Pancreas (tissue), 10 donors: ENCODE results near the gene NANOS3. TPM values are rescaled to one million over a fixed set of nuclear protein-coding genes. Genes with fewer than 3 reads are reported as not detected.

ENCODE experiments used
- ATAC-seq, 4 donors: fragments of 200-7000 bp; cut with Tn5 transposase; one replicate each; pipeline versions ENCODE4 v1.8.0 to v1.9.1; 2020; ENCODE audit warnings: mild to moderate bottlenecking in 4 of 4, moderate library complexity in 4 of 4
- DNase-seq, 6 donors: peaks; one replicate each; pipeline ENCODE4 v3.0.0-alpha.2; 2020
- FAIRE-seq: peaks from 2 replicates; lab custom pipeline; 2012; peaks lifted over from hg19 to GRCh38; lab: Jason Lieb, UNC
- H3K27ac ChIP-seq, 4 donors: fragments of 200-600 bp; sonication (generic); 1 replicate in 3 of 4; 2 replicates in 1 of 4; pipeline versions ENCODE4 v1.5.0 to v1.8.0; 2020
- H3K27me3 ChIP-seq, 4 donors: fragments of 200-600 bp; one replicate each; pipeline ENCODE4 v1.8.0; 2021
- H3K36me3 ChIP-seq, 3 donors: fragments of 200-600 bp; sonication (generic) in 1 of 3; one replicate each; pipeline versions ENCODE4 v1.5.0 to v1.8.0; 2020 to 2021
- H3K4me1 ChIP-seq, 3 donors: fragments of 200-600 bp; one replicate each; pipeline ENCODE4 v1.8.0; 2021
- H3K4me3 ChIP-seq, 4 donors: fragments of 200-600 bp; sonication (generic) in 2 of 4; one replicate each; pipeline versions ENCODE4 v1.5.0 to v1.8.0; 2020 to 2021
- H3K9me3 ChIP-seq, 4 donors: fragments of 200-600 bp; one replicate each; pipeline ENCODE4 v1.8.0; 2021
- WGBS, 2 donors: extraction: QIAGEN DNeasy Blood & Tissue Kit; methylation state at CpG; one replicate each; pipeline ENCODE4 v1.1.7; 2013; 5-methylcytosine and 5-hydroxymethylcytosine counted together
- intact Hi-C, 3 donors: fragments of 100-400 bp; cut with DNase I; formaldehyde crosslinking; loops; one replicate each; pipeline versions ENCODE4 v1.11.1 to v1.14.2; 2022
- polyA plus RNA-seq, 2 donors: library from polyadenylated mRNA; stranded (reverse); fragments of 200-250 nt; gene quantifications; one replicate each; pipeline ENCODE4 v1.2.3, GENCODE V29; 2013
- total RNA-seq, 6 donors: library from RNA; stranded (reverse); fragmentation: NEBNext Ultra II Directional in 4 of 6; extraction: Animal tissue kit (Norgen Biotek cat#: 25700) in 4 of 6; gene quantifications; one replicate each; pipeline versions ENCODE4 v1.2.1 to v1.2.4, GENCODE V29; 2021 to 2023
- TF ChIP-seq, protein P1 (sequence below), 4 donors: fragments of 200-600 bp; sonication (generic) in 3 of 4; IDR thresholded peaks; one replicate each; pipeline versions ENCODE4 v1.5.0 to v1.8.0; 2021; ENCODE audit warnings: antibody characterized with exemption in 4 of 4
- donor health status: healthy with polysubstance abuse.
- donor health status: DM: no; HTN: no; CAD: no; lungs with moderate emphysema.
- donor health status: DM: no; HTN: no; CAD: no.
- donor health status: control.
- donor health status: control.
- donor health status: Bipolar disorder and iron deficiency.
- donor health status: DM: yes; HTN: yes; CAD: no.
- donor health status: DM: no; HTN: no; CAD: no.
- donor health status: DM: no; HTN: no; CAD: no.
- donor health status: DM: yes; HTN: yes; CAD: no.

The NANOS3 gene
- 1 to 10 TPM in 1 of 6 donors, under 1 TPM in 3, not detected in 2; 0.39 to 1.4 (median 0.62) TPM for total RNA-seq
- polyA plus RNA-seq, result 1 to 10 TPM in 1 of 2 donors, under 1 TPM in 1; 0.65 to 3.1 TPM

DNA sequence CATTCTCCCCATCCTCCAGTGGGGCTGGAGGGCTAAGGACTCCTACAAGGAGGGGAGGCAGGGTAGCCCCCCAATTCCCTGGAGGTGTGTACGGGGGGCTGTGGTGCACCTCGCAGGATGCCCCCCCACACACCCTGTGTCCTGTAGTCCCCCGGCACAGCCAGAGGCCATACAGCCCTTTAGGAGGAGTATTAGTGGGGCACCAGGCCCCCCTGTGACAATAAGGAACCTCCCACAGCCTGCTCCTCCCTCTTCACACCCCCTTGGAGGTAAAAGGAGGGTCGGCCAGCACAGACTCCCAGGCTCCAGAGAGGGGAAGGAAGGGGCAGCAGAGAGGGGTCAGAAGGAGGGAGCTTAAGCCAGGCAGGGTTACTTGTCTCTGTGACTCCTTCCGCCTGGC lies at the start of gene NANOS3:
Gene NANOS3 (plus strand): TSS at position 301 of the 400 bp plus-strand sequence. CDS start 115 bp downstream, outside the sequence.
- H3K36me3 ChIP-seq, result no peaks in the 10 kb centered on the region
- no peaks in the 10 kb centered on the region for H3K27me3 ChIP-seq
- ATAC-seq, result no peak
- H3K4me1 ChIP-seq, result peaks cover 0 to 15% (median 0%) of the 10 kb centered on the region in 3 donors
- FAIRE-seq, result no peak
- intact Hi-C loops, result loop anchor here in 1 of 3 donors (10.0 kb wide), 1 partner anchor 272 kb away; no protein-coding TSS in a partner anchor
- TF ChIP-seq, protein P1, sequence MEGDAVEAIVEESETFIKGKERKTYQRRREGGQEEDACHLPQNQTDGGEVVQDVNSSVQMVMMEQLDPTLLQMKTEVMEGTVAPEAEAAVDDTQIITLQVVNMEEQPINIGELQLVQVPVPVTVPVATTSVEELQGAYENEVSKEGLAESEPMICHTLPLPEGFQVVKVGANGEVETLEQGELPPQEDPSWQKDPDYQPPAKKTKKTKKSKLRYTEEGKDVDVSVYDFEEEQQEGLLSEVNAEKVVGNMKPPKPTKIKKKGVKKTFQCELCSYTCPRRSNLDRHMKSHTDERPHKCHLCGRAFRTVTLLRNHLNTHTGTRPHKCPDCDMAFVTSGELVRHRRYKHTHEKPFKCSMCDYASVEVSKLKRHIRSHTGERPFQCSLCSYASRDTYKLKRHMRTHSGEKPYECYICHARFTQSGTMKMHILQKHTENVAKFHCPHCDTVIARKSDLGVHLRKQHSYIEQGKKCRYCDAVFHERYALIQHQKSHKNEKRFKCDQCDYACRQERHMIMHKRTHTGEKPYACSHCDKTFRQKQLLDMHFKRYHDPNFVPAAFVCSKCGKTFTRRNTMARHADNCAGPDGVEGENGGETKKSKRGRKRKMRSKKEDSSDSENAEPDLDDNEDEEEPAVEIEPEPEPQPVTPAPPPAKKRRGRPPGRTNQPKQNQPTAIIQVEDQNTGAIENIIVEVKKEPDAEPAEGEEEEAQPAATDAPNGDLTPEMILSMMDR (IDR thresholded peaks at IDR 0.05), result no peak
- no peak within 1 kb of the TSS for H3K4me3 ChIP-seq
- H3K27ac ChIP-seq, result no peak within 1 kb of the TSS
- no peak for DNase-seq
- WGBS, 2 donors, result 40 to 59% methylated on average over 5 of the region's 5 CpGs
- no peaks in the 10 kb centered on the region for H3K9me3 ChIP-seq

DNA sequence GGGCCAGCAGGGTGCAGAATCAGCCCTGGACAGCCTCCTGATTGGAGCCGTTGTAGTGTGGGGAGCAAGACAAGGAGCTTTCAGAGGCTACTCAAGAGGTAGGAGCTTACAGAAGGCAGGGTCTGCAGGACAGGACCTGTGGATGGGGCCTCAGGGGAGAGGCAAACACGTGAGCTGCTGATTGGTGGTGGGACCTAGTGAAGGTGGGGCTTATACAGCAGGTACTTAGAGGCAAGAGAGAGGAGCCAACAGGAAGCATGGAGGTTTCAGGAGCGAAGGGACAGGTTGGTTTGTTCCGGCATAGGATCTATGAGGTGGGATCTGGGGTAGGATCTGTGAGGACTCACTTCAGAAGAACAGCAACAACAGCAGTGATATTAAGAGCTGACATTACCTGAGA lies 49.3 kb upstream of the NANOS3 start:
- FAIRE-seq (no peak), DNase-seq (no peak), ATAC-seq (no peak)
- Histone ChIP-seq H3K36me3 (peaks cover 0 to 9% (median 0%) of the 10 kb centered on the region in 3 donors), H3K27me3 (no peaks in the 10 kb centered on the region), H3K27ac (no peak overlapping the region), H3K4me1 (no peaks in the 10 kb centered on the region), H3K4me3 (no peak overlapping the region), H3K9me3 (no peaks in the 10 kb centered on the region)
- WGBS, 2 donors, result 83 to 85% methylated on average over 4 of the region's 4 CpGs
- TF ChIP-seq, protein P1 (IDR thresholded peaks at IDR 0.05), result no peak
- intact Hi-C loops, result no loop called here

DNA sequence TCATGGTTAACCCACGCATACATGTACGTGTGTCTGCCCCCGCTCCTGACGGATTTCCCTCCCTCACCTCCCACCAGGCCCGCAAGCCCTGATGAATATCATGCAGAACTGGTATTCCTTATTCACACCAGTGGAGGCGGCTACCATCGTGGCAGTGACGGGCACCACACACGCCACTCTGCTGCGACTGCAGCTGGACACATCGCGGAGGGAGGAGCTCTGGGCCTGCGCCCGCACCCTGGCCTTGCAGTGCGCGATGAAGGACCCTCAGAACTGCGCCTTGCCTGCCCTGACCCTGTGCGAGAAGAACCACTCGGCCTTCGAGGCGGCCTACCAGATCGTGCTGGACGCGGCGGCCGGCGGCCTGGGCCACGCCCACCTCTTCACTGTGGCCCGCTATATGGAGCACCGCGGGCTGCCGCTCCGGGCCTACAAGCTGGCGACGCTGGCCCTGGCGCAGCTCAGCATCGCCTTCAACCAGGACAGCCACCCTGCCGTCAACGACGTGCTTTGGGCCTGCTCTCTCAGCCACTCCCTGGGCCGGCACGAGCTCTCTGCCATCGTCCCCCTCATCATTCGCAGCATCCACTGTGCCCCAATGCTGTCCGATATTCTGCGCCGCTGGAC lies 46.7 kb upstream of the NANOS3 start:
- ATAC-seq (no peak), FAIRE-seq (no peak), DNase-seq (peak in 1 of 6 donors; percentile 13)
- Histone ChIP-seq H3K9me3 (no peaks in the 10 kb centered on the region), H3K27me3 (no peaks in the 10 kb centered on the region), H3K27ac (no peak overlapping the region), H3K4me1 (peaks cover 0 to 9% (median 0%) of the 10 kb centered on the region in 3 donors), H3K36me3 (peaks cover 0 to 9% (median 0%) of the 10 kb centered on the region in 3 donors), H3K4me3 (no peak overlapping the region)
- intact Hi-C loops, result no loop called here
- TF ChIP-seq, protein P1 (IDR thresholded peaks at IDR 0.05), result no peak
- 94 to 95% methylated on average over 47 of the region's 47 CpGs for WGBS, 2 donors

DNA sequence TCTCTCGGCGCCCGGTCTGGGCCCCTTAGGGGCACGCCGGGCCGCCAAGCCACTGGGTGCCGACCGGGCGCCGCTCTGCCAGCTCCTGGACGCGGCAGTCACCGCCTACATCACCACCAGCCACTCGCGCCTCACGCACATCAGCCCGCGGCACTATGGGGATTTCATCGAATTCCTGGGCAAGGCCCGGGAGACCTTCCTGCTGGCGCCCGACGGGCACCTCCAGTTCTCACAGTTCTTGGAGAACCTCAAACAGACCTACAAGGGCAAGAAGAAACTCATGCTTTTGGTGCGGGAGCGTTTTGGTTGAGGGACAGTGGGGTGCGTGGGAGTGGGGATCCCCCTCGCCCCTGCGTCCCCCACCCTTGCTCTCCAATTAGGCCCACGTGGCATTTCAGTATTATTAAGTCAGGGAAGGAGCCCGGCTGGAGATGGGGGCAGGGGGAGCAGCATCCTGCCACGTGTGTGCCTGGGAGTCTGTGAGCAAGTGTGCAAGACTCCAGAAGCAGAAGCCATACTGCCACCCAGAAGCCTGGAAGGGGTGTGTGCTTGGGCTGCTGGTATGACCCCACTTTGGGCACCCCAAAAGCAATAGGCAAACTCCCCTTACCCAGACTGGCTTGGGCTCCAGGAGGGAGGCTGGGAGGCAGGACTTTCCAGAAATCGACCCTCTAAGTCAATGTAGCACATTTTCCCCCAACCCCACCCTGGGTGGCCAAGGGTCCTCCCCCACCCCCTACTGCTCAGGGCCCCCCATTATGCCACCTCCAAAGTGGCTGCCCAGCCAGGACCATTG lies 46.0 kb upstream of the NANOS3 start:
- 88% methylated on average over 32 of the region's 32 CpGs for WGBS, 2 donors
- TF ChIP-seq, protein P1 (IDR thresholded peaks at IDR 0.05), result no peak
- DNase-seq (peak in 1 of 6 donors; percentile 44), FAIRE-seq (no peak), ATAC-seq (no peak)
- intact Hi-C loops, result no loop called here
- Histone ChIP-seq H3K36me3 (peaks cover 0 to 14% (median 0%) of the 10 kb centered on the region in 3 donors), H3K4me1 (peaks cover 0 to 9% (median 0%) of the 10 kb centered on the region in 3 donors), H3K27ac (no peak overlapping the region), H3K4me3 (no peak overlapping the region), H3K9me3 (no peaks in the 10 kb centered on the region), H3K27me3 (no peaks in the 10 kb centered on the region)
